Measurements from ENCODE around the gene SRBD1. TPM values are rescaled to one million over a fixed set of nuclear protein-coding genes. Genes with fewer than 3 reads are reported as not detected.
"Not testable (repeated sequence)": the region's sequence is repeated elsewhere in the genome, so short reads cannot be mapped to it uniquely, and the experiment has no call there.

SRBD1 gene
- total RNA-seq, 2 donors from 2014 or later = 18.1 to 20.4 TPM

GRCh38 chr2:45439788-45440773 lies 171.0 kb downstream of the SRBD1 start:
- DNase-seq (ENCODE audit: low spot score in 2 of 2) (no peak), ATAC-seq (no peak)
- Mint-ChIP-seq H3K27ac (no peak overlapping the region), H3K9me3 (peaks cover 6 to 14% of the 10 kb centered on the region in 2 donors), H3K36me3 (peaks cover 23 to 27% of the 10 kb centered on the region in 2 donors)

- no peak overlapping the region for H3K27ac Mint-ChIP-seq
- peaks cover 27 to 28% of the 10 kb centered on the region in 2 donors for H3K36me3 Mint-ChIP-seq
- DNase-seq (ENCODE audit: low spot score in 2 of 2) (no peak), ATAC-seq (no peak)
- peaks cover 6 to 14% of the 10 kb centered on the region in 2 donors for H3K9me3 Mint-ChIP-seq
Measured at GRCh38 chr2:45438872-45439665, 172.0 kb downstream of the SRBD1 start.

- no peak overlapping the region for H3K27ac Mint-ChIP-seq
- peaks cover 28% of the 10 kb centered on the region in 2 donors for H3K36me3 Mint-ChIP-seq
- peaks cover 6 to 14% of the 10 kb centered on the region in 2 donors for H3K9me3 Mint-ChIP-seq
- ATAC-seq (peak in 1 of 2 donors; percentile 73), DNase-seq (ENCODE audit: low spot score in 2 of 2) (no peak)
Measured at GRCh38 chr2:45436456-45436855, 174.6 kb downstream of the SRBD1 start.

- DNase-seq (ENCODE audit: low spot score in 2 of 2) = no peak
- H3K27ac Mint-ChIP-seq = no peak overlapping the region
- no peak for ATAC-seq
- peaks cover 25 to 40% of the 10 kb centered on the region in 2 donors for H3K36me3 Mint-ChIP-seq
- peaks cover 6 to 20% of the 10 kb centered on the region in 2 donors for H3K9me3 Mint-ChIP-seq
Measured at GRCh38 chr2:45435316-45435715, 175.8 kb downstream of the SRBD1 start.

- no peak for DNase-seq (ENCODE audit: low spot score in 2 of 2)
- H3K36me3 Mint-ChIP-seq = peaks cover 18 to 48% of the 10 kb centered on the region in 2 donors
- ATAC-seq = no peak
- H3K9me3 Mint-ChIP-seq = peaks cover 6 to 17% of the 10 kb centered on the region in 2 donors
- H3K27ac Mint-ChIP-seq = no peak overlapping the region
Measured at GRCh38 chr2:45433363-45433762, 177.7 kb downstream of the SRBD1 start.

GRCh38 chr2:45432406-45432805 lies 178.7 kb downstream of the SRBD1 start:
- DNase-seq (ENCODE audit: low spot score in 2 of 2) (no peak), ATAC-seq (no peak)
- Mint-ChIP-seq H3K27ac (no peak overlapping the region), H3K36me3 (peaks cover 10 to 45% of the 10 kb centered on the region in 2 donors), H3K9me3 (peaks cover 6 to 10% of the 10 kb centered on the region in 2 donors)

- ATAC-seq; H3K9me3 Mint-ChIP-seq; H3K27ac Mint-ChIP-seq; DNase-seq (ENCODE audit: low spot score in 2 of 2): not testable (repeated sequence)
- peaks cover 4 to 15% of the 10 kb centered on the region in 2 donors for H3K36me3 Mint-ChIP-seq
Measured at GRCh38 chr2:45426025-45426424, 185.0 kb downstream of the SRBD1 start.

GRCh38 chr2:45422921-45423320 lies 188.1 kb downstream of the SRBD1 start:
- Mint-ChIP-seq H3K36me3 (peaks cover 0 to 14% of the 10 kb centered on the region in 2 donors), H3K27ac (no peak overlapping the region), H3K9me3 (no peaks in the 10 kb centered on the region)
- no peak for DNase-seq (ENCODE audit: low spot score in 2 of 2)
- no peak for ATAC-seq

- ATAC-seq (no peak), DNase-seq (ENCODE audit: low spot score in 2 of 2) (no peak)
- H3K36me3 Mint-ChIP-seq = peaks cover 0 to 12% of the 10 kb centered on the region in 2 donors
- H3K27ac Mint-ChIP-seq = no peak overlapping the region
- no peaks in the 10 kb centered on the region for H3K9me3 Mint-ChIP-seq
Measured at GRCh38 chr2:45418532-45418931, 192.5 kb downstream of the SRBD1 start.

- no peak for ATAC-seq
- Mint-ChIP-seq H3K36me3 (peaks cover 5 to 22% of the 10 kb centered on the region in 2 donors), H3K9me3 (no peaks in the 10 kb centered on the region), H3K27ac (no peak overlapping the region)
- no peak for DNase-seq (ENCODE audit: low spot score in 2 of 2)
Measured at GRCh38 chr2:45415534-45416123, 195.4 kb downstream of the SRBD1 start.

GRCh38 chr2:45412754-45413379 lies 198.2 kb downstream of the SRBD1 start:
- ATAC-seq = no peak
- no peak overlapping the region for H3K27ac Mint-ChIP-seq
- H3K9me3 Mint-ChIP-seq = no peaks in the 10 kb centered on the region
- DNase-seq (ENCODE audit: low spot score in 2 of 2) = no peak
- H3K36me3 Mint-ChIP-seq = peaks cover 11 to 12% of the 10 kb centered on the region in 2 donors

GRCh38 chr2:45409677-45410076 lies 201.4 kb downstream of the SRBD1 start:
- Mint-ChIP-seq H3K27ac (no peak overlapping the region), H3K9me3 (no peaks in the 10 kb centered on the region), H3K36me3 (peaks cover 11 to 12% of the 10 kb centered on the region in 2 donors)
- ATAC-seq = no peak
- no peak for DNase-seq (ENCODE audit: low spot score in 2 of 2)

GRCh38 chr2:45406621-45407020 lies 204.4 kb downstream of the SRBD1 start:
- Mint-ChIP-seq H3K9me3 (no peaks in the 10 kb centered on the region), H3K27ac (no peak overlapping the region), H3K36me3 (peaks cover 5 to 11% of the 10 kb centered on the region in 2 donors)
- no peak for ATAC-seq
- no peak for DNase-seq (ENCODE audit: low spot score in 2 of 2)

- Mint-ChIP-seq H3K36me3 (no peaks in the 10 kb centered on the region), H3K9me3 (no peaks in the 10 kb centered on the region), H3K27ac (no peak overlapping the region)
- ATAC-seq (no peak), DNase-seq (ENCODE audit: low spot score in 2 of 2) (no peak)
Measured at GRCh38 chr2:45404807-45405297, 206.2 kb downstream of the SRBD1 start.

GRCh38 chr2:45403036-45403435 lies 208.0 kb downstream of the SRBD1 start:
- no peaks in the 10 kb centered on the region for H3K36me3 Mint-ChIP-seq
- no peaks in the 10 kb centered on the region for H3K9me3 Mint-ChIP-seq
- H3K27ac Mint-ChIP-seq = no peak overlapping the region
- ATAC-seq = no peak
- no peak for DNase-seq (ENCODE audit: low spot score in 2 of 2)

GRCh38 chr2:45401431-45401922 lies 209.6 kb downstream of the SRBD1 start:
- ATAC-seq (no peak), DNase-seq (ENCODE audit: low spot score in 2 of 2) (no peak)
- Mint-ChIP-seq H3K27ac (no peak overlapping the region), H3K36me3 (no peaks in the 10 kb centered on the region), H3K9me3 (no peaks in the 10 kb centered on the region)

Measured in activated naive CD4-positive, alpha-beta T cell treated with anti-CD3 and anti-CD28 coated beads, Interleukin-2, amount 50 U/mL, for 72 hours (primary cell).